ENCODE data around the gene SIGLEC9.

DNA sequence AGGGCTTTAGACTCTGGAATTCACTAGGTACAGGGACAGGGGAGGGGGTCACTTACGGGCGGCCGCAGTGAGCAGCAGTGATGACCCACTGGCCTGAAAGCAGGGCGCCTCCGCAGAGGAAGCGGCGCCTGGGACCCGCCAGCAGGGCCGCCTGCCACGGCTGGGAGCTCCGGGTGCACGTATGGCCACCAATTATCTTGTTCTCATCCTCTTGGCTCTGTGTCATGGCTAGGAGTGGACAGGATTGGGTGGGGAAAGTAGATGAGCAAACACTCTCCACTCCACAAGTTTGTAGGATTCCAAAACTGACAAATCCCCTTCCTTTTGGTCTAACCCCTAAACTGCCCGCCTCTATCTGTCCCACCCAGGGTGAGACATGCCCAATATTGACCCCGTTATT is 43.2 kb upstream of the SIGLEC9 start:
- TF ChIP-seq, protein P1, sequence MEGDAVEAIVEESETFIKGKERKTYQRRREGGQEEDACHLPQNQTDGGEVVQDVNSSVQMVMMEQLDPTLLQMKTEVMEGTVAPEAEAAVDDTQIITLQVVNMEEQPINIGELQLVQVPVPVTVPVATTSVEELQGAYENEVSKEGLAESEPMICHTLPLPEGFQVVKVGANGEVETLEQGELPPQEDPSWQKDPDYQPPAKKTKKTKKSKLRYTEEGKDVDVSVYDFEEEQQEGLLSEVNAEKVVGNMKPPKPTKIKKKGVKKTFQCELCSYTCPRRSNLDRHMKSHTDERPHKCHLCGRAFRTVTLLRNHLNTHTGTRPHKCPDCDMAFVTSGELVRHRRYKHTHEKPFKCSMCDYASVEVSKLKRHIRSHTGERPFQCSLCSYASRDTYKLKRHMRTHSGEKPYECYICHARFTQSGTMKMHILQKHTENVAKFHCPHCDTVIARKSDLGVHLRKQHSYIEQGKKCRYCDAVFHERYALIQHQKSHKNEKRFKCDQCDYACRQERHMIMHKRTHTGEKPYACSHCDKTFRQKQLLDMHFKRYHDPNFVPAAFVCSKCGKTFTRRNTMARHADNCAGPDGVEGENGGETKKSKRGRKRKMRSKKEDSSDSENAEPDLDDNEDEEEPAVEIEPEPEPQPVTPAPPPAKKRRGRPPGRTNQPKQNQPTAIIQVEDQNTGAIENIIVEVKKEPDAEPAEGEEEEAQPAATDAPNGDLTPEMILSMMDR (IDR thresholded peaks at IDR 0.05), result no peak
- TF ChIP-seq POLR2A (IDR thresholded peaks at IDR 0.05), result no peak
